ENCODE measurements around the gene PCGF3. TPM values are rescaled to one million over a fixed set of nuclear protein-coding genes. Genes with fewer than 3 reads are reported as not detected.

The PCGF3 gene
- total RNA-seq, 4 donors from 2014 or later = 31.0 to 67.1 (median 48.8) TPM

- ATAC-seq (ENCODE audit: low FRiP score) (peak; percentile 98), DNase-seq (ENCODE audit: low spot score) (peak; percentile 97)
- no peak for TF ChIP-seq CTCF (IDR thresholded peaks at IDR 0.05)
Observed at GRCh38 chr4:781493-782216, 76.0 kb downstream of the PCGF3 start.

DNA sequence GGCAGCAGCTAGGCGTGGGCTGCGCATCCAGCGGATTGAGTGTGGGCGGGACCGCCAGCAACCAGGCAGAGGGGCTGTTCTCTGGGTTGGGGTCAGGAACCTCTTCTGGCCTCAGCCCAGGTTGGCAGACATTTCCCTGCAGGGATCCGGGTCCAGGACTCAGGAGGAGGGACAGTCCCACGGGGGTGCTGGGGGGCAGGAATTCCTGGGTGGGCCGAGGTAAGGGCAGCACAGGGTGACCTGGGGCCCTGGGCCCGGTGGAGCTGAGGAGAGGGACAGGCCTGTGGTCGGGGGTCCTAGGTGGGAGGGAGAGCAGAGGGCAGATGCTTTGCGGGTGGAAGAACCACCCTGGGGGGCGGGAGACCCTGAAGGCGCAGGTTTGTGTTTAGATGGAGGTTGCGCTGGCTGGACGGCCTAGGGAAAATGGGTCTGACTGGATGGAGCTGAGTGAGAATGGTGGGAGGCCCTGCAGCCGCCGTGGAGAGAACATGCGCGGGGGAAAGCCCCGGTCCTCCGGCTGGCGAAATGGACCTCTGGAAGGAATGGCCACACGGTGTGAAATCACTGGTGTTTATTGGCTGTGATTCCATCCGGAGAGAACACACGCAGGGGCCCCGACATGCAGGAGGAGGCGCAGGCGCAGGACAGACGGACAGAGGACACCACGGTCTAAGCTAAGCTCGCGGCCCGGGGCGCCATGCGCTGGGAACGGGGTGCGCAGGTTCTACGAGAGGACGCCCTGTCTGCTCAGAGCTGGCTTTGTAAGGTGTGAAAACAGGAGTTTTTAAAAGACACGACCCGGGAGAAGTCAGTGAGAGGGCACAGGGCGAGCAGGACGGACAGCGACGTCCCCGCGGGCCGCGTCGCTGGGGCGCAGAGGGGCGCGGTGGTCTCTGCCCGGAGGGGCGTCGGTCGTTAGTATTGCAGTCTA is 79.0 kb downstream of the PCGF3 start:
- no peak for DNase-seq (ENCODE audit: low spot score)
- no peak for ATAC-seq (ENCODE audit: low FRiP score)
- no peak for TF ChIP-seq CTCF (IDR thresholded peaks at IDR 0.05)

GRCh38 chr4:785332-786073 is 79.9 kb downstream of the PCGF3 start:
- TF ChIP-seq CTCF (IDR thresholded peaks at IDR 0.05) = no peak
- DNase-seq (ENCODE audit: low spot score) = no peak
- ATAC-seq (ENCODE audit: low FRiP score) = no peak

GRCh38 chr4:786074-786741 is 80.6 kb downstream of the PCGF3 start:
- no peak for ATAC-seq (ENCODE audit: low FRiP score)
- TF ChIP-seq CTCF (IDR thresholded peaks at IDR 0.05) = no peak
- no peak for DNase-seq (ENCODE audit: low spot score)

GRCh38 chr4:786861-787300 is 81.2 kb downstream of the PCGF3 start:
- TF ChIP-seq CTCF (IDR thresholded peaks at IDR 0.05) = no peak
- no peak for DNase-seq (ENCODE audit: low spot score)
- ATAC-seq (ENCODE audit: low FRiP score) = peak; percentile 15

DNA sequence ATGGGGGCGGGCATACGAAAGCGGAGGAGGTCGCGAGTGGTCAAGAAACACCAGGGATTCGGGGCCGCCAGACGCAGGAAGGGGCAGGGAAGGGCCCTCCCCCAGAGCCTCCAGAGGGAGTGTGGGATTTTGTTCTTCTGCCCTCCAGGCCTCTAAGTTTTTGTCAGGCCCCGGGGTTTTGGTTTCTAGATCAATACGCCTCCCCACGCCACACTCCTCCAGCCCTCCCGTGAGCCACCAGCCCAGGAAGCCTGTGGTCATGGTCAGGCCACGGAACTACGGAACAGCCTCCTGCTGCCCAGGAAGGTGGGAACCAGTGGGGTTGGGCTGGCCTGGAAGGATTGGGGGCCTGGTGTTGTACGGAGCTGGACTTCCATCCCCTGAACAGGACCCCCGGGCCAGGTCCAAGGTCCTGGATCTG is 81.9 kb downstream of the PCGF3 start:
- no peak for ATAC-seq (ENCODE audit: low FRiP score)
- no peak for DNase-seq (ENCODE audit: low spot score)
- TF ChIP-seq CTCF (IDR thresholded peaks at IDR 0.05) = no peak

Measured in omental fat pad (tissue), 4 donors.